ENCODE data around the gene PYGO2. TPM values are rescaled to one million over a fixed set of nuclear protein-coding genes. Genes with fewer than 3 reads are reported as not detected.

The PYGO2 gene
- total RNA-seq, 1 donor from 2014 or later: 16.0 TPM

- ATAC-seq (peak; percentile 84), DNase-seq (ENCODE audit: missing footprints) (peak; percentile 68)
- intact Hi-C loops (cut with DNase I): no loop called here
Measured at GRCh38 chr1:154955718-154956543, 5.7 kb downstream of the PYGO2 start, which contains the start of gene PBXIP1. Gene PBXIP1 (minus strand): TSS chr1:154956099. CDS start chr1:154953721, 2,378 bp downstream.

- peak; percentile 69 for DNase-seq (ENCODE audit: missing footprints)
- ATAC-seq: no peak
- intact Hi-C loops (cut with DNase I): no loop called here
Measured at GRCh38 chr1:154955039-154955717, 6.4 kb downstream of the PYGO2 start.

- intact Hi-C loops (cut with DNase I): no loop called here
- DNase-seq (ENCODE audit: missing footprints): no peak
Measured at GRCh38 chr1:154954541-154954940, 7.0 kb downstream of the PYGO2 start.

GRCh38 chr1:154953611-154954038, 8.0 kb downstream of the PYGO2 start:
- peak; percentile 37 for DNase-seq (ENCODE audit: missing footprints)
- no peak for ATAC-seq
- intact Hi-C loops (cut with DNase I): no loop called here

More at GRCh38 chr1:154954541-154954940, 7.0 kb downstream of the PYGO2 start:
- no peak for ATAC-seq

- intact Hi-C loops (cut with DNase I): no loop called here
- no peak for DNase-seq (ENCODE audit: missing footprints)
- no peak for ATAC-seq
Measured at GRCh38 chr1:154952664-154953063, 8.9 kb downstream of the PYGO2 start.

- peak; percentile 66 for DNase-seq (ENCODE audit: missing footprints)
- intact Hi-C loops (cut with DNase I): no loop called here
- ATAC-seq: no peak
Measured at GRCh38 chr1:154951901-154952657, 9.5 kb downstream of the PYGO2 start.

- ATAC-seq (no peak), DNase-seq (ENCODE audit: missing footprints) (no peak)
- intact Hi-C loops (cut with DNase I): no loop called here
Measured at GRCh38 chr1:154948079-154948478, 13.5 kb downstream of the PYGO2 start.

GRCh38 chr1:154945962-154946850, 15.4 kb downstream of the PYGO2 start:
- no peak for DNase-seq (ENCODE audit: missing footprints)
- ATAC-seq: no peak
- intact Hi-C loops (cut with DNase I): no loop called here

GRCh38 chr1:154945160-154945961, 16.2 kb downstream of the PYGO2 start:
- ATAC-seq (no peak), DNase-seq (ENCODE audit: missing footprints) (no peak)
- intact Hi-C loops (cut with DNase I): no loop called here

- no peak for DNase-seq (ENCODE audit: missing footprints)
- intact Hi-C loops (cut with DNase I): no loop called here
- ATAC-seq: no peak
Measured at GRCh38 chr1:154944401-154945159, 17.0 kb downstream of the PYGO2 start.

GRCh38 chr1:154943649-154944400, 17.8 kb downstream of the PYGO2 start:
- intact Hi-C loops (cut with DNase I): no loop called here
- peak; percentile 54 for ATAC-seq
- DNase-seq (ENCODE audit: missing footprints): no peak

GRCh38 chr1:154941333-154942013, 20.1 kb downstream of the PYGO2 start:
- ATAC-seq: no peak
- intact Hi-C loops (cut with DNase I): no loop called here

GRCh38 chr1:154940651-154941194, 20.9 kb downstream of the PYGO2 start:
- DNase-seq (ENCODE audit: missing footprints) (no peak), ATAC-seq (no peak)
- intact Hi-C loops (cut with DNase I): no loop called here

More at GRCh38 chr1:154941333-154942013, 20.1 kb downstream of the PYGO2 start:
- no peak for DNase-seq (ENCODE audit: missing footprints)

GRCh38 chr1:154940213-154940560, 21.4 kb downstream of the PYGO2 start:
- ATAC-seq: no peak

GRCh38 chr1:154938604-154939399, 22.8 kb downstream of the PYGO2 start:
- intact Hi-C loops (cut with DNase I): no loop called here
- DNase-seq (ENCODE audit: missing footprints): no peak
- no peak for ATAC-seq

More at GRCh38 chr1:154940213-154940560, 21.4 kb downstream of the PYGO2 start:
- intact Hi-C loops (cut with DNase I): no loop called here
- no peak for DNase-seq (ENCODE audit: missing footprints)

Data from Right ventricle myocardium inferior (tissue), 1 donor.